Measurements from ENCODE around the gene TRMT10B. TPM values are rescaled to one million over a fixed set of nuclear protein-coding genes. Genes with fewer than 3 reads are reported as not detected.
"Not testable (repeated sequence)": the region's sequence is repeated elsewhere in the genome, so short reads cannot be mapped to it uniquely, and the experiment has no call there.

TRMT10B gene
- total and polyA plus RNA-seq, 7 donors = 1.3 to 7.2 (median 2.9) TPM

GRCh38 chr9:37800631-37801286 lies 47.2 kb downstream of the TRMT10B start, which contains the start of gene DCAF10:
DCAF10 (plus strand) TSS chr9:37800797; CDS start chr9:37800867, 70 bp downstream.
- DNase-seq (peak; percentile 90 to 93), ATAC-seq (peak; percentile 96 to 98 (median 97))
- Histone ChIP-seq H3K4me1 (peaks cover 21% of the 10 kb centered on the region), H3K4me3 (peak within 1 kb of the TSS; percentile 82), H3K36me3 (ENCODE audit: insufficient read depth in 1 of 2, low read depth in 1 of 2) (no peaks in the 10 kb centered on the region), H3K9me3 (no peaks in the 10 kb centered on the region), H3K27me3 (ENCODE audit: insufficient read depth in 3 of 3, low read length in 2 of 3) (no peaks in the 10 kb centered on the region), H3K27ac (peak within 1 kb of the TSS; percentile 82)
- intact Hi-C loops (cut with DNase I) = loop anchor here in 1 of 2 donors (1.0 to 5.0 kb wide), 3 partner anchors 15 to 208 kb away; partner anchors contain the start of genes EXOSC3, TOMM5 and TRMT10B
- TF ChIP-seq, protein P1, sequence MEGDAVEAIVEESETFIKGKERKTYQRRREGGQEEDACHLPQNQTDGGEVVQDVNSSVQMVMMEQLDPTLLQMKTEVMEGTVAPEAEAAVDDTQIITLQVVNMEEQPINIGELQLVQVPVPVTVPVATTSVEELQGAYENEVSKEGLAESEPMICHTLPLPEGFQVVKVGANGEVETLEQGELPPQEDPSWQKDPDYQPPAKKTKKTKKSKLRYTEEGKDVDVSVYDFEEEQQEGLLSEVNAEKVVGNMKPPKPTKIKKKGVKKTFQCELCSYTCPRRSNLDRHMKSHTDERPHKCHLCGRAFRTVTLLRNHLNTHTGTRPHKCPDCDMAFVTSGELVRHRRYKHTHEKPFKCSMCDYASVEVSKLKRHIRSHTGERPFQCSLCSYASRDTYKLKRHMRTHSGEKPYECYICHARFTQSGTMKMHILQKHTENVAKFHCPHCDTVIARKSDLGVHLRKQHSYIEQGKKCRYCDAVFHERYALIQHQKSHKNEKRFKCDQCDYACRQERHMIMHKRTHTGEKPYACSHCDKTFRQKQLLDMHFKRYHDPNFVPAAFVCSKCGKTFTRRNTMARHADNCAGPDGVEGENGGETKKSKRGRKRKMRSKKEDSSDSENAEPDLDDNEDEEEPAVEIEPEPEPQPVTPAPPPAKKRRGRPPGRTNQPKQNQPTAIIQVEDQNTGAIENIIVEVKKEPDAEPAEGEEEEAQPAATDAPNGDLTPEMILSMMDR (IDR thresholded peaks at IDR 0.05) = no peak
- 0% methylated on average over 40 to 72 of the region's 72 CpGs for WGBS, 3 donors

DNA sequence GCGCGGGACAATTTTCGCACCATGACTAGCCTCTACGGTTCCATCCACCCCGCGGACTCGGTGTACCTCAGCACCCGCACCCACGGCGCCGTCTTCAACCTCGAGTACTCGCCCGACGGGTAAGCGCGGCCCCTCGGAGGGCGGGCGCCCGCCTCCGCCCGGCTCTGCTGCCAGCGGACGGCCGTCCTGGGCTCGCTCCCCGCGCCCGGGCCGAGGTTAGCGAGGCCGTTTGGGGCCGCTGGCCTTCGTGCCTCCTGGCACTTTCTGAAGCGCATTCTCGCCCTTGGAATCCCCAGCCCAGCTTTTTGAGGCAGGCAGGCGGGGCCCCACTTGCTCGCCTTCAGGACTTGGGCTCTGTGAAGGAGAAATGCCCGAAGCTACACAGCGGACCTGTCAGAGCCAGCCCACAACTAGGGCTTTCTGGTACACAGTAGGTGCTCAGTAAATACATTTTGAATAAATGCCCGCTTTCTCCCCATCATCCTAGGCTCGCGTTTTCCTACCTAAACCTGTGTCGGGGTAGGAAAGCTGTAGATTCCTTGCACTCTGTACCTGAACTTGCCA lies 47.8 kb downstream of the TRMT10B start:
- peak; percentile 31 to 57 for DNase-seq

DNA sequence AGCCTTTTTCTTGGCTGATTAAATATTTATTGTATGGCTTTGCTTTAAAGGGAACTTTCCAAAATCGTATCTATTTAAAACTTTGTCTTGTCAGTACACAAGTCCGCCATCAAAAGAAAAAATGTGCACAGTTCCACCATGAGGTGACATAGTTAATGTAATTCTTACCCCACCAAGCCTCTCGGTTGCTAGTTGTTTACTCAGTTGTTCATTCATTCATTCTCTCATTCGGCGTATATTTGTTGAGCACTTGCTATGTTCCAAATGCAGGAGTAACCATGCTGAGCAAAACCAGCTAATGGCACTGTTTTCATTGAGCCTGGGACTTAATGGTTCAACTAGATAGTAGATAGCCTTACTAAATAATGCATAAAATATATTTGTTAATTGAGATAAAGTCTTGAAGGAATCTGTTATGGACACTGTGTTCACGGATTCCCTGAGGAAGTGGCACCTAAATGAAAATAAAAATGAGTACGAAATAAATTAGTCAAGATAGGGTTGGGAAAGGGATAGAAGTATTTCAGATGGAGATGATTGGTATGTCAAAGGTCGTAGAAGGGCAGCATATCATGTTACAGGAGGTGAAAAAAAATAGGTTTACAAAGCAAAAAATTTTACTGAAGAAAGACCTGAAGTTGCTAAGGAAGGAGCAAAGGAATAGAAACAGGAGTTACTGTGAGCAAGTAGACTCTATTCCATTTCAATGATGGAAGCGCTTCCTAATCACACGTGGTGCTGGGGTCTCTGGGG lies 48.5 kb downstream of the TRMT10B start:
- Histone ChIP-seq H3K27me3 (ENCODE audit: insufficient read depth in 3 of 3, low read length in 2 of 3) (no peaks in the 10 kb centered on the region), H3K9me3 (no peaks in the 10 kb centered on the region), H3K36me3 (ENCODE audit: insufficient read depth in 1 of 2, low read depth in 1 of 2) (no peaks in the 10 kb centered on the region), H3K27ac (no peak overlapping the region), H3K4me3 (peak overlapping the region; percentile 82), H3K4me1 (peaks cover 21% of the 10 kb centered on the region)
- TF ChIP-seq, protein P1 (IDR thresholded peaks at IDR 0.05) = no peak
- 53 to 55% (median 55%) methylated on average over 10 of the region's 10 CpGs for WGBS, 3 donors
- DNase-seq = no peak
- intact Hi-C loops (cut with DNase I) = loop anchor here in 1 of 2 donors (5.0 kb wide), 2 partner anchors 50 to 210 kb away; partner anchors contain the start of genes TOMM5 and TRMT10B
- ATAC-seq = no peak

More for the DNA sequence above, 47.8 kb downstream of the TRMT10B start:
- no peaks in the 10 kb centered on the region for H3K27me3 ChIP-seq (ENCODE audit: insufficient read depth in 3 of 3, low read length in 2 of 3)
- peak overlapping the region; percentile 82 for H3K27ac ChIP-seq
- TF ChIP-seq, protein P1 (IDR thresholded peaks at IDR 0.05) = no peak
- H3K4me3 ChIP-seq = peak overlapping the region; percentile 82
- peak in 2 of 4 donors; percentile 29 to 42 for ATAC-seq
- peaks cover 21% of the 10 kb centered on the region for H3K4me1 ChIP-seq
- H3K9me3 ChIP-seq = no peaks in the 10 kb centered on the region
- H3K36me3 ChIP-seq (ENCODE audit: insufficient read depth in 1 of 2, low read depth in 1 of 2) = no peaks in the 10 kb centered on the region
- intact Hi-C loops (cut with DNase I) = loop anchor here in 1 of 2 donors (5.0 kb wide), 2 partner anchors 49 to 209 kb away; partner anchors contain the start of genes TOMM5 and TRMT10B
- WGBS, 3 donors = 1% methylated on average over 37 to 45 of the region's 45 CpGs

GRCh38 chr9:37806271-37806670 lies 52.7 kb downstream of the TRMT10B start:
- Histone ChIP-seq H3K27ac (no peak overlapping the region), H3K4me1 (peaks cover 21% of the 10 kb centered on the region), H3K36me3 (ENCODE audit: insufficient read depth in 1 of 2, low read depth in 1 of 2) (peaks cover 0 to 10% of the 10 kb centered on the region in 2 donors), H3K4me3 (no peak overlapping the region), H3K27me3 (ENCODE audit: insufficient read depth in 3 of 3, low read length in 2 of 3) (no peaks in the 10 kb centered on the region), H3K9me3 (no peaks in the 10 kb centered on the region)
- ATAC-seq (no peak), DNase-seq (no peak)
- intact Hi-C loops (cut with DNase I) = no loop called here
- WGBS, 3 donors = 59 to 68% (median 65%) methylated on average over 4 of the region's 4 CpGs
- TF ChIP-seq, protein P1 (IDR thresholded peaks at IDR 0.05) = no peak

- not testable (repeated sequence) for H3K4me3 ChIP-seq; DNase-seq; ATAC-seq; H3K9me3 ChIP-seq; H3K4me1 ChIP-seq; H3K27ac ChIP-seq; H3K27me3 ChIP-seq (ENCODE audit: insufficient read depth in 3 of 3, low read length in 2 of 3)
- WGBS, 3 donors = 98 to 99% (median 98%) methylated on average over 15 of the region's 15 CpGs
- intact Hi-C loops (cut with DNase I) = loop anchor here in 1 of 2 donors (5.0 kb wide), 1 partner anchor 58 kb away; no protein-coding TSS in a partner anchor
- peaks cover 0 to 10% of the 10 kb centered on the region in 2 donors for H3K36me3 ChIP-seq (ENCODE audit: insufficient read depth in 1 of 2, low read depth in 1 of 2)
Measured at GRCh38 chr9:37809676-37810075, 56.1 kb downstream of the TRMT10B start.

Measured in psoas muscle (tissue), 8 donors.